H9 (cell line): ENCODE measurements around the gene IL9R. TPM values are rescaled to one million over a fixed set of nuclear protein-coding genes. Genes with fewer than 3 reads are reported as not detected.

ENCODE experiments used
- DNase-seq: peaks from one replicate; pipeline ENCODE4 v3.0.0-alpha.2; 2017
- H2AFZ ChIP-seq: one replicate; pipeline ENCODE4 v1.6.1; 2013; ENCODE audit warnings: mild to moderate bottlenecking, low read length, control low read depth, moderate library complexity
- H2AK5ac ChIP-seq: 2 replicates; pipeline ENCODE4 v1.6.1; 2013; ENCODE audit warnings: low read length, control low read depth, mixed read lengths; ENCODE audit not compliant: insufficient read length
- H2BK120ac ChIP-seq: one replicate; pipeline ENCODE4 v1.6.1; 2013; ENCODE audit warnings: low read depth, mild to moderate bottlenecking, low read length, control low read depth, inconsistent platforms; ENCODE audit not compliant: poor library complexity, severe bottlenecking
- H2BK12ac ChIP-seq: 2 replicates; pipeline ENCODE4 v1.6.1; 2013; ENCODE audit warnings: low read length, control low read depth, mixed read lengths, low read depth; ENCODE audit not compliant: insufficient read length
- H2BK15ac ChIP-seq: 2 replicates; pipeline ENCODE4 v1.6.1; 2013; ENCODE audit warnings: low read depth, low read length, control low read depth
- H2BK20ac ChIP-seq: one replicate; pipeline ENCODE4 v1.6.1; 2013; ENCODE audit warnings: low read depth, mild to moderate bottlenecking, low read length, control low read depth, inconsistent platforms; ENCODE audit not compliant: poor library complexity, severe bottlenecking
- H2BK5ac ChIP-seq: 2 replicates; pipeline ENCODE4 v1.6.1; 2013; ENCODE audit warnings: low read length, control low read depth, mixed read lengths; ENCODE audit not compliant: insufficient read length
- H3K14ac ChIP-seq: 2 replicates; pipeline ENCODE4 v1.6.1; 2013; ENCODE audit warnings: low read length, control low read depth; ENCODE audit not compliant: insufficient read depth
- H3K18ac ChIP-seq: 2 replicates; pipeline ENCODE4 v1.6.1; 2013; ENCODE audit warnings: low read depth, mild to moderate bottlenecking, mixed read lengths, low read length, control low read depth; ENCODE audit not compliant: insufficient read length
- H3K23ac ChIP-seq: 2 replicates; pipeline ENCODE4 v1.6.1; 2013; ENCODE audit warnings: low read length, control low read depth, mixed read lengths, low read depth; ENCODE audit not compliant: insufficient read length
- H3K23me2 ChIP-seq: 2 replicates; pipeline ENCODE4 v1.6.1; 2013; ENCODE audit warnings: low read depth, mild to moderate bottlenecking, mixed read lengths, low read length, control low read depth; ENCODE audit not compliant: insufficient read length, poor library complexity, severe bottlenecking
- H3K27ac ChIP-seq: 2 replicates; pipeline ENCODE4 v1.5.1; 2013; ENCODE audit warnings: low read length, control low read depth, mixed read lengths, low read depth; ENCODE audit not compliant: insufficient read length
- H3K27me3 ChIP-seq: 2 replicates; pipeline ENCODE4 v1.6.1; 2013; ENCODE audit warnings: low read length, control low read depth, inconsistent platforms; ENCODE audit not compliant: insufficient read depth
- H3K4ac ChIP-seq: 2 replicates; pipeline ENCODE4 v1.6.1; 2013; ENCODE audit warnings: low read depth, mild to moderate bottlenecking, control low read depth, inconsistent platforms, low read length, moderate library complexity
- H3K4me1 ChIP-seq: 2 replicates; pipeline ENCODE4 v1.6.1; 2013; ENCODE audit warnings: low read length, control low read depth, inconsistent platforms; ENCODE audit not compliant: insufficient read depth
- H3K4me2 ChIP-seq: 2 replicates; pipeline ENCODE4 v1.6.1; 2013; ENCODE audit warnings: low read length, control low read depth, mixed read lengths; ENCODE audit not compliant: insufficient read length, insufficient read depth
- H3K56ac ChIP-seq: 2 replicates; pipeline ENCODE4 v1.6.1; 2013; ENCODE audit warnings: low read depth, mild to moderate bottlenecking, mixed read lengths, low read length, control low read depth; ENCODE audit not compliant: insufficient read length
- H3K79me1 ChIP-seq: 2 replicates; pipeline ENCODE4 v1.6.1; 2013; ENCODE audit warnings: low read depth, mild to moderate bottlenecking, moderate library complexity, low read length, control low read depth, inconsistent platforms; ENCODE audit not compliant: insufficient read depth, poor library complexity, severe bottlenecking
- H3K79me2 ChIP-seq: 2 replicates; pipeline ENCODE4 v1.6.1; 2013; ENCODE audit warnings: low read length, control low read depth, inconsistent platforms; ENCODE audit not compliant: insufficient read depth
- H3K9ac ChIP-seq: 2 replicates; pipeline ENCODE4 v1.6.1; 2013; ENCODE audit warnings: low read length, control low read depth, mixed read lengths; ENCODE audit not compliant: insufficient read length; ENCODE audit errors: extremely low read depth
- H3K9me3 ChIP-seq: one replicate; pipeline ENCODE4 v1.6.1; 2013; ENCODE audit warnings: low read depth, low read length, inconsistent platforms; ENCODE audit not compliant: control insufficient read depth
- H3T11ph ChIP-seq: one replicate; pipeline ENCODE4 v1.6.1; 2013; ENCODE audit warnings: mild to moderate bottlenecking, low read length, control low read depth, inconsistent platforms
- H4K20me1 ChIP-seq: one replicate; pipeline ENCODE4 v1.6.1; 2013; ENCODE audit not compliant: control insufficient read depth, insufficient read length, insufficient read depth
- H4K5ac ChIP-seq: 2 replicates; pipeline ENCODE4 v1.6.1; 2013; ENCODE audit warnings: low read depth, mild to moderate bottlenecking, mixed read lengths, low read length, control low read depth; ENCODE audit not compliant: insufficient read length
- H4K8ac ChIP-seq: replicated peaks from 2 replicates; pipeline ENCODE4 v1.6.1; 2013; ENCODE audit warnings: low read length, control low read depth, mixed read lengths, low read depth; ENCODE audit not compliant: insufficient read length
- H4K91ac ChIP-seq: 2 replicates; pipeline ENCODE4 v1.6.1; 2013; ENCODE audit warnings: low read depth, mild to moderate bottlenecking, moderate library complexity, mixed read lengths, low read length, control low read depth; ENCODE audit not compliant: insufficient read length
- H3K27ac Mint-ChIP-seq, 3 experiments: 2 replicates in 2 of 3; 3 replicates in 1 of 3; pipeline ENCODE4 v1.8.0; 2020 to 2021; ENCODE audit warnings: mixed read lengths in 3 of 3, mild to moderate bottlenecking in 1 of 3, moderate library complexity in 1 of 3
- H3K27me3 Mint-ChIP-seq: 2 replicates; pipeline ENCODE4 v1.8.0; 2021; ENCODE audit warnings: low read depth, mild to moderate bottlenecking, moderate library complexity, mixed read lengths
- H3K36me3 Mint-ChIP-seq, 3 experiments: 2 replicates in 2 of 3; 3 replicates in 1 of 3; pipeline ENCODE4 v1.8.0; 2020 to 2021; ENCODE audit warnings: low read depth in 3 of 3, mixed read lengths in 3 of 3; ENCODE audit not compliant: insufficient read depth in 1 of 3
- H3K4me1 Mint-ChIP-seq, 2 experiments: 2 replicates each; pipeline ENCODE4 v1.8.0; 2020; ENCODE audit warnings: mixed read lengths in 2 of 2
- H3K4me3 Mint-ChIP-seq, 2 experiments: 2 replicates in 1 of 2; 3 replicates in 1 of 2; pipeline ENCODE4 v1.8.0; 2020 to 2021; ENCODE audit warnings: mild to moderate bottlenecking in 2 of 2, mixed read lengths in 2 of 2, moderate library complexity in 1 of 2
- H3K9me3 Mint-ChIP-seq, 2 experiments: 2 replicates in 1 of 2; 3 replicates in 1 of 2; pipeline ENCODE4 v1.8.0; 2020; ENCODE audit warnings: mild to moderate bottlenecking in 2 of 2, mixed read lengths in 2 of 2, moderate library complexity in 1 of 2
- CTCF ChIP-seq: fragments of 200-600 bp; sonication (generic); conservative IDR thresholded peaks from 3 replicates; pipeline ENCODE4 v1.8.0; 2021; ENCODE audit warnings: antibody characterized with exemption, mild to moderate bottlenecking
- WGBS: extraction: QIAGEN DNeasy Blood & Tissue Kit; methylation state at CpG from one replicate; pipeline ENCODE4 v1.1.7; 2013; ENCODE audit warnings: missing lambda C conversion rate, low lambda C conversion rate, mixed read lengths; ENCODE audit not compliant: insufficient read length; ENCODE audit errors: extremely low coverage; 5-methylcytosine and 5-hydroxymethylcytosine counted together
- total RNA-seq: library from RNA; stranded (reverse); gene quantifications from 2 replicates; pipeline ENCODE4 v1.2.1, GENCODE V29; 2021

Gene IL9R
- total RNA-seq, 1 experiment from 2014 or later = 0.72 TPM

GRCh38 chrX:155968326-155968661 is 29.2 kb upstream of the IL9R start:
- Mint-ChIP-seq H3K9me3 (peaks cover 80 to 86% of the 10 kb centered on the region in 2 experiments), H3K27ac (no peak overlapping the region), H3K4me1 (peaks cover 0 to 2% of the 10 kb centered on the region in 2 experiments; a peak in 1 of 4 replicates), H3K4me3 (no peak overlapping the region; a peak in 1 of 5 replicates), H3K27me3 (no peaks in the 10 kb centered on the region), H3K36me3 (peaks cover 7 to 22% (median 12%) of the 10 kb centered on the region in 3 experiments)
- no peak overlapping the region for H2BK20ac ChIP-seq
- H3K18ac ChIP-seq = no peak overlapping the region
- H3K79me2 ChIP-seq = no peaks in the 10 kb centered on the region
- H2BK120ac ChIP-seq = no peak overlapping the region
- no peak overlapping the region for H4K8ac ChIP-seq
- no peak overlapping the region for H3K4ac ChIP-seq
- H3K23ac ChIP-seq = no peak overlapping the region
- no peak overlapping the region for H2AFZ ChIP-seq
- no peak overlapping the region for H3K4me2 ChIP-seq
- H4K5ac ChIP-seq = no peak overlapping the region
- no peak overlapping the region for H4K91ac ChIP-seq
- no peaks in the 10 kb centered on the region for H3K4me1 ChIP-seq
- H3K14ac ChIP-seq = no peak overlapping the region
- H3T11ph ChIP-seq = no peak overlapping the region
- H3K9ac ChIP-seq = no peak overlapping the region
- DNase-seq = no peak
- no peak overlapping the region for H3K27ac ChIP-seq
- no peak for TF ChIP-seq CTCF
- peaks cover 19% of the 10 kb centered on the region for H3K9me3 ChIP-seq
- no peak overlapping the region for H2BK15ac ChIP-seq
- H2BK5ac ChIP-seq = no peak overlapping the region
- no peak overlapping the region for H3K56ac ChIP-seq
- H2BK12ac ChIP-seq = no peak overlapping the region
- H4K20me1 ChIP-seq = no peaks in the 10 kb centered on the region
- H3K23me2 ChIP-seq = no peaks in the 10 kb centered on the region
- WGBS = no CpG with 5 or more reads among the region's 1 CpG
- no peak overlapping the region for H2AK5ac ChIP-seq
- no peaks in the 10 kb centered on the region for H3K79me1 ChIP-seq
- H3K27me3 ChIP-seq = no peaks in the 10 kb centered on the region
